HEK293 (cell line): ENCODE results near the gene SARNP.

Source experiments
- CTCF ChIA-PET: fragments of 350-600 bp; formaldehyde crosslinking; extraction: SDS; loops from one replicate; lab custom pipeline; 2021; ENCODE audit warnings: antibody characterized with exemption; lab: Yijun Ruan, JAX
- POLR2A ChIA-PET: fragments of 300-600 bp; formaldehyde crosslinking; extraction: SDS; loops from one replicate; lab custom pipeline; 2020; ENCODE audit warnings: antibody characterized with exemption, inconsistent platforms; lab: Yijun Ruan, JAX
- H3K27ac ChIP-seq: fragments of 200-500 bp; sonication (Bioruptor generic); 2 replicates; pipeline ENCODE4 v1.5.1; 2014; ENCODE audit warnings: low read depth, low read length, control low read depth, inconsistent platforms; ENCODE audit errors: extremely low read depth
- H3K36me3 ChIP-seq, 2 experiments: fragments of 200-500 bp in 1 of 2; sonication (Bioruptor generic) in 1 of 2; 1 replicate in 1 of 2; 2 replicates in 1 of 2; pipeline ENCODE4 v1.5.1; 2014 to 2017; ENCODE audit warnings: inconsistent platforms in 2 of 2, low read length in 2 of 2; ENCODE audit not compliant: control insufficient read depth in 2 of 2, insufficient read depth in 1 of 2
- H3K4me1 ChIP-seq: fragments of 200-500 bp; sonication (Bioruptor generic); 2 replicates; pipeline ENCODE4 v1.5.1; 2014; ENCODE audit warnings: mild to moderate bottlenecking, low read length, inconsistent platforms; ENCODE audit not compliant: control insufficient read depth, insufficient read depth
- H3K4me3 ChIP-seq: 2 replicates; pipeline ENCODE4 v1.5.1; 2011; ENCODE audit warnings: low read depth, mild to moderate bottlenecking, control low read depth, low read length, moderate library complexity
- H3K9me3 ChIP-seq: fragments of 200-500 bp; sonication (Bioruptor generic); 2 replicates; pipeline ENCODE4 v1.5.1; 2014; ENCODE audit warnings: low read depth, low read length, inconsistent platforms; ENCODE audit not compliant: control insufficient read depth, insufficient read depth
- EGR2 ChIP-seq: fragments of 450-650 bp; formaldehyde crosslinking; IDR thresholded peaks from 2 replicates; pipeline ENCODE4 v1.5.1; 2016; ENCODE audit warnings: low read depth, missing biosample characterization, missing genetic modification characterization
- GLIS2 ChIP-seq: fragments of 450-650 bp; formaldehyde crosslinking; IDR thresholded peaks from 2 replicates; pipeline ENCODE4 v1.5.1; 2016; ENCODE audit warnings: missing biosample characterization, missing genetic modification characterization
- IKZF3 ChIP-seq: fragments of 450-650 bp; IDR thresholded peaks from 2 replicates; pipeline ENCODE4 v1.5.0; 2018; ENCODE audit warnings: missing biosample characterization, mild to moderate bottlenecking, missing genetic modification characterization, moderate library complexity
- SCRT1 ChIP-seq: fragments of 450-650 bp; formaldehyde crosslinking; IDR thresholded peaks from 2 replicates; pipeline ENCODE4 v1.5.1; 2016; ENCODE audit warnings: missing biosample characterization, missing genetic modification characterization, borderline replicate concordance
- TRIM28 ChIP-seq: IDR thresholded peaks from 2 replicates; pipeline ENCODE4 v1.6.1; 2011; ENCODE audit warnings: low read length, control low read depth, borderline replicate concordance
- ZBTB8A ChIP-seq: fragments of 450-650 bp; formaldehyde crosslinking; IDR thresholded peaks from 2 replicates; pipeline ENCODE4 v1.5.1; 2016; ENCODE audit warnings: missing biosample characterization, missing genetic modification characterization
- ZNF112 ChIP-seq: fragments of 450-650 bp; formaldehyde crosslinking; IDR thresholded peaks from 2 replicates; pipeline ENCODE4 v1.5.0; 2017; ENCODE audit warnings: missing biosample characterization, missing genetic modification characterization
- ZNF214 ChIP-seq: fragments of 450-650 bp; formaldehyde crosslinking; IDR thresholded peaks from 2 replicates; pipeline ENCODE4 v1.5.1; 2017; ENCODE audit warnings: missing biosample characterization, mild to moderate bottlenecking, missing genetic modification characterization, borderline replicate concordance
- ZNF23 ChIP-seq: fragments of 450-650 bp; formaldehyde crosslinking; IDR thresholded peaks from 2 replicates; pipeline ENCODE4 v1.5.1; 2016; ENCODE audit warnings: missing biosample characterization, missing genetic modification characterization, borderline replicate concordance
- ZNF24 ChIP-seq: fragments of 450-650 bp; formaldehyde crosslinking; IDR thresholded peaks from 2 replicates; pipeline ENCODE4 v1.5.1; 2016; ENCODE audit warnings: missing biosample characterization, missing genetic modification characterization
- ZNF302 ChIP-seq: fragments of 450-650 bp; formaldehyde crosslinking; IDR thresholded peaks from 2 replicates; pipeline ENCODE4 v1.5.1; 2016; ENCODE audit warnings: missing biosample characterization, missing genetic modification characterization, low read depth
- ZNF394 ChIP-seq: fragments of 450-650 bp; formaldehyde crosslinking; IDR thresholded peaks from 2 replicates; pipeline ENCODE4 v1.5.1; 2016; ENCODE audit warnings: missing biosample characterization, missing genetic modification characterization, mild to moderate bottlenecking, moderate library complexity, borderline replicate concordance
- ZNF426 ChIP-seq: fragments of 450-650 bp; formaldehyde crosslinking; IDR thresholded peaks from 2 replicates; pipeline ENCODE4 v1.5.1; 2017; ENCODE audit warnings: missing biosample characterization, missing genetic modification characterization, mild to moderate bottlenecking, inconsistent platforms, moderate library complexity
- ZNF544 ChIP-seq: fragments of 450-650 bp; formaldehyde crosslinking; IDR thresholded peaks from 2 replicates; pipeline ENCODE4 v1.5.0; 2017; ENCODE audit warnings: missing biosample characterization, missing genetic modification characterization
- ZNF654 ChIP-seq: fragments of 450-650 bp; formaldehyde crosslinking; IDR thresholded peaks from 2 replicates; pipeline ENCODE4 v1.5.1; 2016; ENCODE audit warnings: low read depth, missing biosample characterization, missing genetic modification characterization
- TF ChIP-seq, protein P1 (sequence below): fragments of 450-650 bp; formaldehyde crosslinking; IDR thresholded peaks from 2 replicates; pipeline ENCODE4 v1.5.1; 2017; ENCODE audit warnings: missing biosample characterization, missing genetic modification characterization
- TF ChIP-seq, protein P2 (sequence below): fragments of 450-650 bp; formaldehyde crosslinking; conservative IDR thresholded peaks from 2 replicates; pipeline ENCODE4 v1.5.1; 2016; ENCODE audit warnings: low read depth, missing biosample characterization, missing genetic modification characterization
- TF ChIP-seq, protein P3 (sequence below): fragments of 450-650 bp; formaldehyde crosslinking; IDR thresholded peaks from 2 replicates; pipeline ENCODE4 v1.5.1; 2016; ENCODE audit warnings: missing biosample characterization, missing genetic modification characterization

The SARNP gene

DNA sequence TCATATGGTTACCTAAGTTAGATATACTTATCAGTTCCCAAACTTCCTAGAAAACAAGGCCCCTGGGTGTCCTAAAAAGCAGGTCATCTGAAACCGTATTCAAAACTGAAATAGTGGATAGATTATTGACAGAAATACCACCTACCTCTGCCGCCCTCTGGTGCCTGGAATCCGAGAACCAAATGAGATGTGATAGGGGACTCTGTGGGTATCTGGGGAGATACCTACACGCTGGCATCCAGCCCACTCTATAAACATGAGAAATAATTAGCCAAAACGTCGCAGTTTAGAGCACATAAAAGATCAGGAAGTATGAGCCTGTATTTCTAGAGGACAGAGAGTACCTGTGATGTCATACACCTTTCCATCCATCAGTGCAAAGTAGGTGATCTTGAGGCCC, 4.7 kb upstream of the SARNP start (continued):
- TF ChIP-seq, protein P1, sequence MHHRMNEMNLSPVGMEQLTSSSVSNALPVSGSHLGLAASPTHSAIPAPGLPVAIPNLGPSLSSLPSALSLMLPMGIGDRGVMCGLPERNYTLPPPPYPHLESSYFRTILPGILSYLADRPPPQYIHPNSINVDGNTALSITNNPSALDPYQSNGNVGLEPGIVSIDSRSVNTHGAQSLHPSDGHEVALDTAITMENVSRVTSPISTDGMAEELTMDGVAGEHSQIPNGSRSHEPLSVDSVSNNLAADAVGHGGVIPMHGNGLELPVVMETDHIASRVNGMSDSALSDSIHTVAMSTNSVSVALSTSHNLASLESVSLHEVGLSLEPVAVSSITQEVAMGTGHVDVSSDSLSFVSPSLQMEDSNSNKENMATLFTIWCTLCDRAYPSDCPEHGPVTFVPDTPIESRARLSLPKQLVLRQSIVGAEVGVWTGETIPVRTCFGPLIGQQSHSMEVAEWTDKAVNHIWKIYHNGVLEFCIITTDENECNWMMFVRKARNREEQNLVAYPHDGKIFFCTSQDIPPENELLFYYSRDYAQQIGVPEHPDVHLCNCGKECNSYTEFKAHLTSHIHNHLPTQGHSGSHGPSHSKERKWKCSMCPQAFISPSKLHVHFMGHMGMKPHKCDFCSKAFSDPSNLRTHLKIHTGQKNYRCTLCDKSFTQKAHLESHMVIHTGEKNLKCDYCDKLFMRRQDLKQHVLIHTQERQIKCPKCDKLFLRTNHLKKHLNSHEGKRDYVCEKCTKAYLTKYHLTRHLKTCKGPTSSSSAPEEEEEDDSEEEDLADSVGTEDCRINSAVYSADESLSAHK (tag by site-specific recombination): no peak
- TF ChIP-seq, protein P2, sequence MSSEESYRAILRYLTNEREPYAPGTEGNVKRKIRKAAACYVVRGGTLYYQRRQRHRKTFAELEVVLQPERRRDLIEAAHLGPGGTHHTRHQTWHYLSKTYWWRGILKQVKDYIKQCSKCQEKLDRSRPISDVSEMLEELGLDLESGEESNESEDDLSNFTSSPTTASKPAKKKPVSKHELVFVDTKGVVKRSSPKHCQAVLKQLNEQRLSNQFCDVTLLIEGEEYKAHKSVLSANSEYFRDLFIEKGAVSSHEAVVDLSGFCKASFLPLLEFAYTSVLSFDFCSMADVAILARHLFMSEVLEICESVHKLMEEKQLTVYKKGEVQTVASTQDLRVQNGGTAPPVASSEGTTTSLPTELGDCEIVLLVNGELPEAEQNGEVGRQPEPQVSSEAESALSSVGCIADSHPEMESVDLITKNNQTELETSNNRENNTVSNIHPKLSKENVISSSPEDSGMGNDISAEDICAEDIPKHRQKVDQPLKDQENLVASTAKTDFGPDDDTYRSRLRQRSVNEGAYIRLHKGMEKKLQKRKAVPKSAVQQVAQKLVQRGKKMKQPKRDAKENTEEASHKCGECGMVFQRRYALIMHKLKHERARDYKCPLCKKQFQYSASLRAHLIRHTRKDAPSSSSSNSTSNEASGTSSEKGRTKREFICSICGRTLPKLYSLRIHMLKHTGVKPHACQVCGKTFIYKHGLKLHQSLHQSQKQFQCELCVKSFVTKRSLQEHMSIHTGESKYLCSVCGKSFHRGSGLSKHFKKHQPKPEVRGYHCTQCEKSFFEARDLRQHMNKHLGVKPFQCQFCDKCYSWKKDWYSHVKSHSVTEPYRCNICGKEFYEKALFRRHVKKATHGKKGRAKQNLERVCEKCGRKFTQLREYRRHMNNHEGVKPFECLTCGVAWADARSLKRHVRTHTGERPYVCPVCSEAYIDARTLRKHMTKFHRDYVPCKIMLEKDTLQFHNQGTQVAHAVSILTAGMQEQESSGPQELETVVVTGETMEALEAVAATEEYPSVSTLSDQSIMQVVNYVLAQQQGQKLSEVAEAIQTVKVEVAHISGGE (tag by site-specific recombination): no peak
- TF ChIP-seq SCRT1 (no peak), ZNF112 (tag by site-specific recombination) (no peak), ZNF394 (tag by site-specific recombination) (no peak), ZNF23 (tag by site-specific recombination) (no peak), ZBTB8A (no peak), EGR2 (0 out of 2 replicates have a peak, but pooled peaks have one; percentile 16), ZNF214 (no peak), ZNF302 (no peak), ZNF544 (tag by site-specific recombination) (no peak)
- TF ChIP-seq, protein P3, sequence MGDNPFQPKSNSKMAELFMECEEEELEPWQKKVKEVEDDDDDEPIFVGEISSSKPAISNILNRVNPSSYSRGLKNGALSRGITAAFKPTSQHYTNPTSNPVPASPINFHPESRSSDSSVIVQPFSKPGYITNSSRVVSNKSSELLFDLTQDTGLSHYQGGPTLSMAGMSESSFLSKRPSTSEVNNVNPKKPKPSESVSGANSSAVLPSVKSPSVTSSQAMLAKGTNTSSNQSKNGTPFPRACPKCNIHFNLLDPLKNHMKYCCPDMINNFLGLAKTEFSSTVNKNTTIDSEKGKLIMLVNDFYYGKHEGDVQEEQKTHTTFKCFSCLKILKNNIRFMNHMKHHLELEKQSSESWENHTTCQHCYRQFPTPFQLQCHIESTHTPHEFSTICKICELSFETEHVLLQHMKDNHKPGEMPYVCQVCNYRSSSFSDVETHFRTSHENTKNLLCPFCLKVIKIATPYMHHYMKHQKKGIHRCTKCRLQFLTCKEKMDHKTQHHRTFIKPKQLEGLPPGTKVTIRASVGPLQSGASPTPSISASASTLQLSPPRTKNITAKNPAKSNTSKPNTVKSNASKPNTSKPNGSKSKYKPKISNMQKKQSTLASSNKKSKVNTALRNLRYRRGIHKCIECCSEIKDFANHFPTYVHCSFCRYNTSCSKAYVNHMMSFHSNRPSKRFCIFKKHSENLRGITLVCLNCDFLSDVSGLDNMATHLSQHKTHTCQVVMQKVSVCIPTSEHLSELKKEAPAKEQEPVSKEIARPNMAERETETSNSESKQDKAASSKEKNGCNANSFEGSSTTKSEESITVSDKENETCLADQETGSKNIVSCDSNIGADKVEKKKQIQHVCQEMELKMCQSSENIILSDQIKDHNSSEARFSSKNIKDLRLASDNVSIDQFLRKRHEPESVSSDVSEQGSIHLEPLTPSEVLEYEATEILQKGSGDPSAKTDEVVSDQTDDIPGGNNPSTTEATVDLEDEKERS (tag by site-specific recombination): no peak

DNA sequence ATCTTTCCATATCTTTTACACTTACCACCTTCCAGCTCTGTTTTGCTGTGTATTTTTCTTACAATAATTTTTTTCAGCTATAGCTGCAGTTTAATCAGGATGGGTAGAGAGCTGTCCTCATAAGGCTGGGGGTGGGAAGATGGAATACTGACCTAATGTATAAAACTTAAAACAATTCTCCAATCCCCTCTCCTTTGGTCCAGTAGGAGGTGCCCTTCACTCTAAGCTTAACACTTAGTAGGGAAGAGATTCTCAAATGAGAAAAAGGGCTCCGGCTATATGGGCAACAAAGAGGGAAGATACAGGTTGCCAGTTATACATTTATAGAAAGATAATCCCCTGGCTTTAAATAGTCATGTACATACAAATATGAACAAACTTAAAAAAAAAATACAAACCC, 3.2 kb upstream of the SARNP start:
- peak; percentile 29; the same call in 1 of the 2 replicates for TF ChIP-seq ZNF654 (tag by site-specific recombination)
- no peak for TF ChIP-seq IKZF3
- TF ChIP-seq, all 188 proteins: peak for 1
- POLR2A ChIA-PET: interaction anchor here (1.3 to 6.8 kb wide), 2 partner anchors 9 to 120 kb away, joined by 3 to 170 read pairs; partner anchors contain the start of gene DNAJC14
- CTCF ChIA-PET: interaction anchor here (0.6 to 7.0 kb wide), 11 partner anchors 9 to 1381 kb away, joined by 3 to 67 read pairs (median 4); partner anchors contain the start of gene DNAJC14
- peaks cover 31 to 59% of the 10 kb centered on the region in 2 experiments for H3K36me3 ChIP-seq
- H3K4me3 ChIP-seq: no peak overlapping the region
- no peak overlapping the region for H3K27ac ChIP-seq
- no peaks in the 10 kb centered on the region for H3K9me3 ChIP-seq
- H3K4me1 ChIP-seq: peaks cover 6% of the 10 kb centered on the region; the same call in 1 of the 2 replicates

DNA sequence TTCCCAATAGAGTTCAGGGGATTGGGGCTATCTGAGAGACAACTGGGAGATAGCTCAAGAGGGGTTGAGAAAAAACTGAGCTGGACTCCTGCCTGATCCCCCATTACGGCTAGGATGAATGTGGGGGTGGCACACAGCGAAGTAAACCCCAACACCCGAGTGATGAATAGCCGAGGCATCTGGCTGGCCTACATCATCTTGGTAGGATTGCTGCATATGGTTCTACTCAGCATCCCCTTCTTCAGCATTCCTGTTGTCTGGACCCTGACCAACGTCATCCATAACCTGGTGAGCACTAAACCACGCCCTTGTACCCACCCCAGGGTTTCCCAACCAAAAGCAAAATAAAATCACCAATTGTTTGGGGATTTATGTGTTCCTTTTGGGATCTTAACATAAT, 1.4 kb upstream of the SARNP start:
- Histone ChIP-seq H3K4me3 (peak overlapping the region; percentile 83; the same call in 1 of the 2 replicates), H3K27ac (peak overlapping the region; percentile 44; the same call in 1 of the 2 replicates)

More for the DNA sequence above, 1.4 kb upstream of the SARNP start:
- Histone ChIP-seq H3K36me3 (peaks cover 44 to 71% of the 10 kb centered on the region in 2 experiments), H3K4me1 (peaks cover 6% of the 10 kb centered on the region; the same call in 1 of the 2 replicates), H3K9me3 (no peaks in the 10 kb centered on the region)
- POLR2A ChIA-PET: interaction anchor here (0.5 to 6.8 kb wide), 8 partner anchors 8 to 188 kb away, joined by 3 to 170 read pairs (median 10); partner anchors contain the start of genes CD63, DNAJC14 and PYM1
- CTCF ChIA-PET: interaction anchor here (1.7 to 7.0 kb wide), 2 partner anchors 16 to 81 kb away, joined by 5 to 67 read pairs; no protein-coding TSS in a partner anchor
- no peak for TF ChIP-seq ZNF24 (tag by site-specific recombination)
- no peak for TF ChIP-seq TRIM28
- TF ChIP-seq ZNF426 (tag by site-specific recombination): no peak
- no peak for TF ChIP-seq GLIS2 (tag by site-specific recombination)
- TF ChIP-seq, all 188 proteins: peak for 0
